MM.1S (cell line): ENCODE results near the gene RNF150.

Experiments
- DNase-seq: peaks from one replicate; pipeline ENCODE4 v3.0.0-alpha.2; 2015
- H2AFZ ChIP-seq: fragments of 300-600 bp; sonication (generic); 2 replicates; pipeline ENCODE4 v1.6.0; 2016; ENCODE audit warnings: antibody characterized with exemption, low read length
- H3F3A ChIP-seq: fragments of 300-600 bp; sonication (generic); 2 replicates; pipeline ENCODE4 v1.6.1; 2016; ENCODE audit warnings: mild to moderate bottlenecking, antibody characterized with exemption, low read length, moderate library complexity, mixed read lengths; ENCODE audit not compliant: insufficient read depth
- H3K27ac ChIP-seq: fragments of 300-600 bp; sonication (generic); 2 replicates; pipeline ENCODE4 v1.5.1; 2016; ENCODE audit warnings: mild to moderate bottlenecking, low read length
- H3K27me3 ChIP-seq: fragments of 300-600 bp; sonication (generic); replicated peaks from 2 replicates; pipeline ENCODE4 v1.6.0; 2016; ENCODE audit warnings: low read length; ENCODE audit not compliant: insufficient read depth
- H3K36me3 ChIP-seq: fragments of 300-600 bp; sonication (generic); replicated peaks from 2 replicates; pipeline ENCODE4 v1.6.1; 2016; ENCODE audit warnings: mild to moderate bottlenecking, low read length, mixed read lengths; ENCODE audit not compliant: insufficient read depth
- H3K4me1 ChIP-seq: fragments of 300-600 bp; sonication (generic); 2 replicates; pipeline ENCODE4 v1.6.1; 2016; ENCODE audit warnings: low read length, mixed read lengths
- H3K4me2 ChIP-seq: fragments of 300-600 bp; sonication (generic); 2 replicates; pipeline ENCODE4 v1.6.0; 2016; ENCODE audit warnings: low read depth, low read length
- H3K4me3 ChIP-seq: fragments of 300-600 bp; sonication (generic); 2 replicates; pipeline ENCODE4 v1.5.1; 2016; ENCODE audit warnings: low read length, mixed read lengths
- H3K79me2 ChIP-seq: fragments of 300-600 bp; sonication (generic); 2 replicates; pipeline ENCODE4 v1.6.1; 2016; ENCODE audit warnings: mixed run types, low read length, mixed read lengths
- H3K9ac ChIP-seq: fragments of 300-600 bp; sonication (generic); 2 replicates; pipeline ENCODE4 v1.6.1; 2016; ENCODE audit warnings: low read length, mixed read lengths
- H3K9me2 ChIP-seq: fragments of 300-600 bp; sonication (generic); replicated peaks from 2 replicates; pipeline ENCODE4 v1.6.1; 2016; ENCODE audit warnings: mild to moderate bottlenecking, low read length, mixed read lengths; ENCODE audit not compliant: insufficient read depth
- H3K9me3 ChIP-seq: fragments of 300-600 bp; sonication (generic); replicated peaks from 2 replicates; pipeline ENCODE4 v1.6.1; 2016; ENCODE audit warnings: mild to moderate bottlenecking, low read length, mixed read lengths; ENCODE audit not compliant: insufficient read depth
- H4K20me1 ChIP-seq: fragments of 300-600 bp; sonication (generic); 2 replicates; pipeline ENCODE4 v1.6.1; 2016; ENCODE audit warnings: mild to moderate bottlenecking, low read length, moderate library complexity, mixed read lengths; ENCODE audit not compliant: insufficient read depth
- CTCF ChIP-seq: fragments of 300-600 bp; sonication (generic); IDR thresholded peaks from 2 replicates; pipeline ENCODE4 v1.5.1; 2016; ENCODE audit warnings: antibody characterized with exemption, low read length, mixed read lengths
- EZH2 ChIP-seq: fragments of 300-600 bp; sonication (generic); optimal IDR thresholded peaks from 2 replicates; pipeline ENCODE3; 2017; ENCODE audit warnings: low read depth, mild to moderate bottlenecking, antibody characterized with exemption, low read length, mixed read lengths
- EZH2phosphoT487 ChIP-seq: fragments of 300-600 bp; sonication (generic); IDR thresholded peaks from 2 replicates; pipeline ENCODE4 v1.6.1; 2018; ENCODE audit warnings: antibody characterized with exemption, low read length

RNF150 gene

GRCh38 chr4:141131723-141132071 lies 1.6 kb downstream of the RNF150 start:
- no peaks in the 10 kb centered on the region for H3K4me1 ChIP-seq
- H3K9ac ChIP-seq = no peak overlapping the region

GRCh38 chr4:141130947-141131605 lies 2.2 kb downstream of the RNF150 start:
- Histone ChIP-seq H3K27ac (no peak overlapping the region), H2AFZ (no peak overlapping the region), H3K4me2 (no peak overlapping the region), H3F3A (no peaks in the 10 kb centered on the region), H3K9ac (no peak overlapping the region), H3K27me3 (no peaks in the 10 kb centered on the region), H3K79me2 (no peaks in the 10 kb centered on the region), H4K20me1 (no peaks in the 10 kb centered on the region), H3K36me3 (no peaks in the 10 kb centered on the region), H3K9me3 (no peaks in the 10 kb centered on the region), H3K4me1 (no peaks in the 10 kb centered on the region), H3K9me2 (no peaks in the 10 kb centered on the region), H3K4me3 (no peak overlapping the region)
- DNase-seq = no peak
- TF ChIP-seq EZH2phosphoT487 (no peak), CTCF (no peak), EZH2 (no peak)

More at GRCh38 chr4:141131723-141132071, 1.6 kb downstream of the RNF150 start:
- Histone ChIP-seq H3K9me2 (no peaks in the 10 kb centered on the region), H3K27me3 (no peaks in the 10 kb centered on the region), H3K27ac (no peak overlapping the region), H3K9me3 (no peaks in the 10 kb centered on the region), H3K4me2 (no peak overlapping the region), H4K20me1 (no peaks in the 10 kb centered on the region), H2AFZ (no peak overlapping the region), H3K79me2 (no peaks in the 10 kb centered on the region), H3F3A (no peaks in the 10 kb centered on the region), H3K4me3 (no peak overlapping the region), H3K36me3 (no peaks in the 10 kb centered on the region)
- no peak for DNase-seq
- TF ChIP-seq EZH2phosphoT487 = no peak
- TF ChIP-seq EZH2 = no peak
- TF ChIP-seq CTCF = no peak

- Histone ChIP-seq H4K20me1 (no peaks in the 10 kb centered on the region), H3K79me2 (no peaks in the 10 kb centered on the region), H3K27ac (no peak overlapping the region), H3K4me3 (no peak overlapping the region), H3K9ac (no peak overlapping the region), H3K9me3 (no peaks in the 10 kb centered on the region), H3F3A (no peaks in the 10 kb centered on the region), H3K27me3 (no peaks in the 10 kb centered on the region), H2AFZ (no peak overlapping the region), H3K36me3 (no peaks in the 10 kb centered on the region), H3K9me2 (no peaks in the 10 kb centered on the region), H3K4me1 (no peaks in the 10 kb centered on the region), H3K4me2 (no peak overlapping the region)
- DNase-seq = no peak
- TF ChIP-seq EZH2phosphoT487 = no peak
Observed at GRCh38 chr4:141127884-141128283, 5.4 kb downstream of the RNF150 start.

- no peaks in the 10 kb centered on the region; the same call in 1 of the 2 replicates for H3F3A ChIP-seq
- H3K27ac ChIP-seq = no peak overlapping the region
- H3K27me3 ChIP-seq = no peaks in the 10 kb centered on the region
- no peaks in the 10 kb centered on the region for H3K9me3 ChIP-seq
- H3K4me2 ChIP-seq = no peak overlapping the region
- no peak for DNase-seq
- no peak overlapping the region for H3K9ac ChIP-seq
- 0 out of 2 replicates have a peak, but pooled peaks cover 5% of the 10 kb centered on the region for H3K4me1 ChIP-seq
- no peaks in the 10 kb centered on the region for H3K79me2 ChIP-seq
- H3K4me3 ChIP-seq = no peak overlapping the region
- no peak overlapping the region for H2AFZ ChIP-seq
- no peaks in the 10 kb centered on the region for H3K36me3 ChIP-seq
- no peaks in the 10 kb centered on the region for H4K20me1 ChIP-seq
- no peaks in the 10 kb centered on the region for H3K9me2 ChIP-seq
- no peak for TF ChIP-seq EZH2phosphoT487
- TF ChIP-seq EZH2 = no peak
- no peak for TF ChIP-seq CTCF
Observed at GRCh38 chr4:141126769-141127168, 6.5 kb downstream of the RNF150 start.
